Transverse colon (tissue), 4 donors: ENCODE data around the gene XRN1. TPM values are rescaled to one million over a fixed set of nuclear protein-coding genes. Genes with fewer than 3 reads are reported as not detected.

Experiments
- DNase-seq: peaks from one replicate; pipeline ENCODE4 v3.0.0-alpha.2; 2019
- H3K27ac ChIP-seq, 4 donors: fragments of 200-600 bp; sonication (generic); 2 replicates each; pipeline ENCODE4 v1.5.1; 2016 to 2018; ENCODE audit warnings: inconsistent platforms in 4 of 4
- H3K27me3 ChIP-seq: fragments of 200-600 bp; sonication (generic); 2 replicates; pipeline ENCODE4 v1.5.1; 2017; ENCODE audit warnings: inconsistent platforms
- H3K36me3 ChIP-seq, 4 donors: fragments of 200-600 bp; sonication (generic); 2 replicates each; pipeline ENCODE4 v1.5.1; 2017 to 2019; ENCODE audit warnings: inconsistent platforms in 4 of 4
- H3K4me1 ChIP-seq, 4 donors: fragments of 200-600 bp; sonication (generic); 2 replicates each; pipeline ENCODE4 v1.5.1; 2017 to 2020; ENCODE audit warnings: inconsistent platforms in 4 of 4
- H3K4me3 ChIP-seq, 4 donors: fragments of 200-600 bp; sonication (generic); 1 replicate in 1 of 4; 2 replicates in 3 of 4; pipeline versions ENCODE4 v1.5.1 to v1.6.1; 2017 to 2019; ENCODE audit warnings: inconsistent platforms in 4 of 4
- H3K9me3 ChIP-seq, 2 donors: fragments of 200-600 bp; sonication (generic); 2 replicates each; pipeline ENCODE4 v1.5.1; 2017 to 2019; ENCODE audit warnings: inconsistent platforms in 2 of 2
- EP300 ChIP-seq: sonication (generic); formaldehyde crosslinking; IDR thresholded peaks from one replicate; pipeline ENCODE4 v1.6.1; 2017; ENCODE audit warnings: antibody characterized with exemption, low read depth
- POLR2A ChIP-seq: fragments of 450-650 bp; IDR thresholded peaks from one replicate; pipeline ENCODE4 v1.6.1; 2016; ENCODE audit warnings: antibody characterized with exemption, mild to moderate bottlenecking, moderate library complexity
- POLR2AphosphoS5 ChIP-seq, 3 donors: sonication (generic); formaldehyde crosslinking; IDR thresholded peaks; one replicate each; pipeline ENCODE4 v1.6.1; 2016; ENCODE audit warnings: antibody characterized with exemption in 3 of 3
- WGBS, 2 donors: methylation state at CpG; one replicate each; pipeline ENCODE4 v1.1.5; 2018; ENCODE audit warnings: low coverage in 1 of 2; 5-methylcytosine and 5-hydroxymethylcytosine counted together
- in situ Hi-C, 4 donors: fragments of 200-750 bp; cut with MboI; loops; one replicate each; pipeline versions ENCODE4 v1.15.0 to v1.15.1; 2017; ENCODE audit warnings: low sequenced_read_pairs in 3 of 4, low pct_ligation_motif_present in 1 of 4, low pct_unique_long_range_greater_than_20kb in 1 of 4
- intact Hi-C: fragments of 100-400 bp; cut with DNase I; formaldehyde crosslinking; loops from one replicate; pipeline ENCODE4 v1.15.1; 2023; ENCODE audit warnings: low total_unique reads
- total RNA-seq, 4 donors: library from RNA; depleted of rRNA; stranded (reverse); fragments of >200 nt; gene quantifications; one replicate each; pipeline ENCODE4 v1.1.0, GENCODE V29; 2016
- TF ChIP-seq, protein P1 (sequence below), 5 experiments: fragments of 200-600 bp in 3 of 5; fragments of 450-650 bp in 2 of 5; sonication (generic) in 3 of 5; IDR thresholded peaks; 1 replicate in 2 of 5; 2 replicates in 3 of 5; pipeline ENCODE4 v1.5.1; 2016 to 2017; ENCODE audit warnings: antibody characterized with exemption in 5 of 5, inconsistent platforms in 3 of 5, mild to moderate bottlenecking in 2 of 5, moderate library complexity in 1 of 5

XRN1 gene
- total RNA-seq, 4 donors from 2014 or later: 13.5 to 93.0 (median 52.1) TPM

DNA sequence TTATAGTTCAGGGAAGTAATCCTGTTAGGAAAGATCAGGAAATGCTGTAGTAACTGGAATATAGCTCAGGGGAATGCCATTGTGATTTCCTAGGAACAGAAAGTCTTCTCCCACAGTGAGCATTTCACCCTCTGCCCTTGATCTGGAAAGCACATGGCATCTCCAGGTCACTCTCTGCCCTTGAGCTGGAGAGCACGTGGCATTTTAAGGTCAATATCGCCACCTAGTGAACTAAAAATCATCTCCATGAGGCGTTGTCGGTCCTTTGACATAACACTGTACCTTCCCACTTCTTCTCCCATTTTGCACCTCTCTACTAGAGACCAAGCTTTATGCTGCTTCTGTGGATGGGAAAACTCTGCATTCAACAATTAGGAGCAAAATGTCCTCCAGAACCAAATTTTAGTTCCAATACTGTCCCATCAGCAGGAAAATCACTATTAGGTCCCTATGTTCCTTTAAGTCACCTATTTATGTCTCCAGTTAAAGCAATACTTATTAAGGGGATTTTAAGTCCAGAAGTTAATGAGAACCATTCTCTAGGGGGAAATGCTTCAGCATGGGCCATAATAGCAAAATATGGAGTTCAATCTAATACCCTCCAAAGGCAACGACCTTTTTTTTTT is 167.8 kb downstream of the XRN1 start:
- in situ Hi-C loops: loop anchor here in 3 of 4 donors (10.0 kb wide), 2 partner anchors 155 to 315 kb away; no protein-coding TSS in a partner anchor
- TF ChIP-seq POLR2AphosphoS5 (IDR thresholded peaks at IDR 0.05) (peak in 1 of 3 donors; percentile 21), EP300 (no peak)
- TF ChIP-seq, protein P1, sequence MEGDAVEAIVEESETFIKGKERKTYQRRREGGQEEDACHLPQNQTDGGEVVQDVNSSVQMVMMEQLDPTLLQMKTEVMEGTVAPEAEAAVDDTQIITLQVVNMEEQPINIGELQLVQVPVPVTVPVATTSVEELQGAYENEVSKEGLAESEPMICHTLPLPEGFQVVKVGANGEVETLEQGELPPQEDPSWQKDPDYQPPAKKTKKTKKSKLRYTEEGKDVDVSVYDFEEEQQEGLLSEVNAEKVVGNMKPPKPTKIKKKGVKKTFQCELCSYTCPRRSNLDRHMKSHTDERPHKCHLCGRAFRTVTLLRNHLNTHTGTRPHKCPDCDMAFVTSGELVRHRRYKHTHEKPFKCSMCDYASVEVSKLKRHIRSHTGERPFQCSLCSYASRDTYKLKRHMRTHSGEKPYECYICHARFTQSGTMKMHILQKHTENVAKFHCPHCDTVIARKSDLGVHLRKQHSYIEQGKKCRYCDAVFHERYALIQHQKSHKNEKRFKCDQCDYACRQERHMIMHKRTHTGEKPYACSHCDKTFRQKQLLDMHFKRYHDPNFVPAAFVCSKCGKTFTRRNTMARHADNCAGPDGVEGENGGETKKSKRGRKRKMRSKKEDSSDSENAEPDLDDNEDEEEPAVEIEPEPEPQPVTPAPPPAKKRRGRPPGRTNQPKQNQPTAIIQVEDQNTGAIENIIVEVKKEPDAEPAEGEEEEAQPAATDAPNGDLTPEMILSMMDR (IDR thresholded peaks at IDR 0.05): peak; percentile 59 to 78 (median 61)
- peak; percentile 38 for DNase-seq
- intact Hi-C loops: loop anchor here (10.0 kb wide), 3 partner anchors 95 to 315 kb away; no protein-coding TSS in a partner anchor
- Histone ChIP-seq H3K27ac (no peak overlapping the region), H3K4me1 (no peaks in the 10 kb centered on the region), H3K36me3 (no peaks in the 10 kb centered on the region), H3K27me3 (no peaks in the 10 kb centered on the region), H3K4me3 (no peak overlapping the region), H3K9me3 (no peaks in the 10 kb centered on the region)
- WGBS, 2 donors: 14 to 69% methylated on average over 1 to 5 of the region's 5 CpGs

DNA sequence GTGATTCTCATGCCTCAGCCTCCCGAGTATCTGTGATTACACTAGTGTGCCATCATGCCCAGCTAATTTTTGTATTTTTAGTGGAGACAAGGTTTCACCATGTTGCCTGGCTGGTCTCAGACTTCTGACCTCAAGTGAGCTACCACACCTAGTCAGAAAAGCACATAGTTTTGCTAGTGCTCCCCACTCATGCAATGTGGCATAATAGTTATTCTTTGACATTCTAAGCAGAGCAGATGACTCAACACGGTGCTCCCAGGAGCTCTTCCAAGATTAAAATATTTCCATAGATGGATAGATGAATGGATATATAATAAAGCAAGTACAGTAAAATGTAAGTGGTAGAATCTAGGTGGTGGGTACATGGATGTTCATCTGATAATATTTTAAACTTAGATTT is 169.4 kb downstream of the XRN1 start:
- Histone ChIP-seq H3K27ac (no peak overlapping the region), H3K27me3 (no peaks in the 10 kb centered on the region), H3K4me1 (no peaks in the 10 kb centered on the region), H3K9me3 (no peaks in the 10 kb centered on the region), H3K36me3 (no peaks in the 10 kb centered on the region), H3K4me3 (no peak overlapping the region)
- TF ChIP-seq POLR2AphosphoS5 (IDR thresholded peaks at IDR 0.05) (no peak), POLR2A (no peak), EP300 (no peak)
- TF ChIP-seq, protein P1 (IDR thresholded peaks at IDR 0.05): no peak
- in situ Hi-C loops: loop anchor here in 2 of 4 donors (10.0 kb wide), 2 partner anchors 154 to 314 kb away; no protein-coding TSS in a partner anchor
- DNase-seq: no peak
- 58 to 81% methylated on average over 2 of the region's 2 CpGs for WGBS, 2 donors
- intact Hi-C loops: loop anchor here (10.0 kb wide), 2 partner anchors 94 to 314 kb away; no protein-coding TSS in a partner anchor

DNA sequence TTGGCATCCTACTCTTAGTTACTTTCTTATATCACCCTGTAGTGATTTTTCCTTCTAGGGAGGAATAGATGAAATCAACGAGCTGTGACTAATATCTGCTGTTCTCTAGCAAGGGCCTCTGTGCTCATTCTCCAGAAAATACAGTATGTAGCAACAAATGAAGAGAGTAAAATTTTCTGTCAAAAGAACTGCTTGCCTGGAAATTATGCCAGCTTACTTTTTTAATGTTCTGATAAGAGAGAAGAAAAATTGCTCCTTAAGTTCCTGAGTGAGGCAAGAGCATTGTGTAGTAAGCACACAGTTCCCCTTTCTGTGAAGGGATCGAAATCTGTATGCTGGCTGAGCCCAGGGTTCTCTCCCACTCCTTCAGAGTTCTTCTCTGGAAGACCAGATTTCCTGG is 171.1 kb downstream of the XRN1 start:
- H3K27me3 ChIP-seq: no peaks in the 10 kb centered on the region
- 61 to 81% methylated on average over 2 of the region's 2 CpGs for WGBS, 2 donors
- H3K36me3 ChIP-seq: no peaks in the 10 kb centered on the region
- in situ Hi-C loops (loop anchor here in 2 of 4 donors (10.0 kb wide), 2 partner anchors 152 to 312 kb away; no protein-coding TSS in a partner anchor), intact Hi-C loops (loop anchor here (10.0 kb wide), 2 partner anchors 92 to 312 kb away; no protein-coding TSS in a partner anchor)
- H3K4me1 ChIP-seq: no peaks in the 10 kb centered on the region
- TF ChIP-seq, protein P1 (IDR thresholded peaks at IDR 0.05): no peak
- TF ChIP-seq POLR2AphosphoS5 (IDR thresholded peaks at IDR 0.05): no peak
- no peak for TF ChIP-seq EP300
- no peak for TF ChIP-seq POLR2A
- H3K9me3 ChIP-seq: no peaks in the 10 kb centered on the region
- H3K27ac ChIP-seq: no peak overlapping the region
- no peak for DNase-seq
- no peak overlapping the region for H3K4me3 ChIP-seq

DNA sequence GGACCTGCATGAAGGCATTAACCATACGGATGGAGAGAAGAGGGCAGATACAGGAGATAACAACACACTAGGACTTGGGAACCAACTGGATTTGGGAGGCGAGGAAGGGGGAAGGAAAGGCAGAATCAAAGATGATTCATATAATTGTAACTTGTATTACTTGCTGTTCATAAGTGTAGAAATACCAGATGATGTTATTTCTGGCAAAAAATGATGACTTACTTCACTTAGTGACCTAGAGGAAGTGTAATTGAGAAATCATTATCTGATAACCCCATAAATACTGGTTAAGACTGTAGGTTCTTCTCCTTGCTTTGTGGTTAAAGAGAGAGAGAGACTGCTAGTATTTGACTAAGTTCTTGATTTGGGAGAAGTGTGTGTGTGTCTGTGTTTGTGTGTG is 172.0 kb downstream of the XRN1 start:
- in situ Hi-C loops: loop anchor here in 2 of 4 donors (10.0 kb wide), 2 partner anchors 151 to 311 kb away; no protein-coding TSS in a partner anchor

More for the DNA sequence above, 172.0 kb downstream of the XRN1 start:
- no peak for DNase-seq
- intact Hi-C loops: loop anchor here (10.0 kb wide), 2 partner anchors 91 to 311 kb away; no protein-coding TSS in a partner anchor
- no peak overlapping the region for H3K27ac ChIP-seq
- H3K4me3 ChIP-seq: no peak overlapping the region
- H3K9me3 ChIP-seq: no peaks in the 10 kb centered on the region
- H3K27me3 ChIP-seq: no peaks in the 10 kb centered on the region
- no peaks in the 10 kb centered on the region for H3K36me3 ChIP-seq
- whole genome bisulfite sequencing, 2 donors: 60 to 80% methylated on average over 2 of the region's 2 CpGs
- TF ChIP-seq POLR2AphosphoS5 (IDR thresholded peaks at IDR 0.05): no peak
- no peak for TF ChIP-seq EP300
- TF ChIP-seq, protein P1 (IDR thresholded peaks at IDR 0.05): no peak
- no peak for TF ChIP-seq POLR2A
- H3K4me1 ChIP-seq: no peaks in the 10 kb centered on the region
